Dermis microvascular lymphatic vessel endothelial cell (primary cell): ENCODE data around the gene IL22RA1. TPM values are rescaled to one million over a fixed set of nuclear protein-coding genes. Genes with fewer than 3 reads are reported as not detected.

Source experiments
- DNase-seq, 2 donors: peaks; one replicate each; pipeline versions ENCODE4 v3.0.0 to v3.0.0-alpha.2; 2010; ENCODE audit warnings: low read depth in 2 of 2
- total RNA-seq: library from RNA; depleted of rRNA; stranded (reverse); fragments of >200 nt; gene quantifications from 2 replicates; pipeline ENCODE4 v1.2.1, GENCODE V29; 2014

The IL22RA1 gene
- total RNA-seq, result not detected in 2 replicates

- DNase-seq, result no peak
These were observed at the start of gene IL22RA1 for GRCh38 chr1:24142546-24143534. IL22RA1 (minus strand) TSS chr1:24143140; CDS start chr1:24143082, 58 bp downstream.

DNA sequence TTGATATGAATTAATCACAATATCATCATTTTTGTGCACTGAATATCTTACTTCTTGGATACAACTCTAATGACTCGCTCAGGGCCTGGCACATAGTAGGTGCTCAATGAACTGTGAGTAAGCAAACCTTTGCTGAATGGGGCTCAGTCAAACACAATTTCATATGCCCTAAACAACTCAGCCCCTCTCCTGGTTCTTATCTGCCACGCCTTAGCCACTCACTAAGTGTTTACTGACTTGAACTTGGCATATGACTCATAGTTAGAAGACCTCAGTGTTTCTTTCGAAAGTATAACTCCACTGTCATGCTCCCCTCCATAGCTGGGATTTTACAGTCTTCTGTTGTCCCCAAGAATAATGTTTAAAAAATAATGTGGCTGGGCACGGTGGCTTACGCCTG, 48.9 kb upstream of the IL22RA1 start:
- DNase-seq, result peak in 1 of 2 donors; percentile 25

- no peak for DNase-seq
These were observed 48.1 kb upstream of the IL22RA1 start for GRCh38 chr1:24190983-24191461.

DNA sequence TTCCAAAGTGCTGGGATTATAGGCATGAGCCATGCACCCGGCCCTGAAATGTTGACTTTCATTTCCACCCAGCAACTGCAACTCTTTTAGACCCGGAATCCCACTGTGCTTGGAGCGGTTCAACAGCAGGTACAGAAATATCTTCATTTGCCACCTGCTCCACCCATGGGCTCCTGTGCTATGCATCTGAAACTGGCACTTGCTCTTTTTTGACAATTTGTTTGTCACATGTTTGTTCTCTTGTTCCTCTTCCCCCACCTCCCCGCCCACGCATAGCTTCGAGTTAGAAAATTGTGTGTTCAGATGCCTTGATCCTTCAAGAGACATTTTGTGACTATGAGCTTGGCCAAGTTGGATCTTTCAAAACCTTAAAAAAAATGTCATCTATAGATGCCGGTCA, 46.6 kb upstream of the IL22RA1 start:
- no peak for DNase-seq

DNA sequence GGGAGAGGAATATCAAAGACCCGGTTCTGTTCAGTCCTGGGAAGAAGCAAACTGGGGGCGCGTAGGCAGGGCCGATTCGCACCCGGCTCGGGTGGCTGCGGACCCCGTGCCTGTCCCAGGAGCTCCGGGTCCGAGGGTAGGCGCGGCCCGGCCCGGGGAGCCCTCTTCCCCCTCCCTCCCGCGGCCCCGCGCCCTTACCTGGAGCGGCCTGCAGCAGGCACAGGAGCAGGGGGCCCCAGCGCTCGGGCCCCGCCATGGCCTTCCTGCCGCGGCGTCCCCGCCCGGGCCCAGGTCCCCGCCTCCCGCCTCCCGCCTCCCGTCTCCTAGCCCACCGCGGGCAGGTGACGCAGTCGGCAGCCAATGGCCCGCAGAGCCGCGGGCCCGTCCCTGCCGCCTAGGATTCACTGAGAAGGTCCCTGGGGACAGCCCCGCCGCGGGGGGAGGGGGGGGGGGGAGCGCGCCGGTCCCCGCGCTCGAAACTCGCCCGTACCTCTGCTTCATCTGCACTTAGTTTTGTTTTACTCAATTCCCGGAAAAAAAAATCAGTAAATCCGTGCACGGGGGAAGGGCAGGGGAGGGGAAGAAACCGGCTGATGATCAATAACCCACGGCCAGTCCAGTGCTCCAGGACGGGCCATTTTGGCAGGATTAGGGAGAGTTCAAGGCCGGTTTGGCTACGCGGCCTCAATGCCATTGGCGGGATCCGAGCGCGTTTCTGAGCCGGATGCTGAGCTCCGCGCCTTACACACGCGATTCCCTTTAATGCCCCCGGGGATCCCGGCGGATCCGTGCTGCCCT, 44.3 kb upstream of the IL22RA1 start, which contains the start of gene IFNLR1:
TSS of gene IFNLR1 (minus strand) at position 297 of the 798 bp plus-strand sequence. CDS start at position 256, 41 bp downstream.
- peak in 1 of 2 donors; percentile 13 for DNase-seq

DNA sequence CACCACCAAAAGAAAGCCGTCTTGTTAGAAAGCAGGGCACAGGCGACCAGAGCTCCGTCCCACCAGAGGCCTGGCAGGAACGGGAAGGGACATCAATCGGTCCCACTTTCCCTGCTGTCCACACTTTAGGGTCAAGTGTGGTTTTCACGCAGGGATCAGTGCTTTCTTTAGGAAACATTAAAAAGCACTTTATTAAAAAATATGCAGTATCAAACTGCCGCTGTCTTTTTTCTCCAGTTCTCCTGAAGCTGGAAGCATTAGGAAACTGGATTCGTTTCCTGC, 43.7 kb upstream of the IL22RA1 start:
- DNase-seq, result no peak

DNA sequence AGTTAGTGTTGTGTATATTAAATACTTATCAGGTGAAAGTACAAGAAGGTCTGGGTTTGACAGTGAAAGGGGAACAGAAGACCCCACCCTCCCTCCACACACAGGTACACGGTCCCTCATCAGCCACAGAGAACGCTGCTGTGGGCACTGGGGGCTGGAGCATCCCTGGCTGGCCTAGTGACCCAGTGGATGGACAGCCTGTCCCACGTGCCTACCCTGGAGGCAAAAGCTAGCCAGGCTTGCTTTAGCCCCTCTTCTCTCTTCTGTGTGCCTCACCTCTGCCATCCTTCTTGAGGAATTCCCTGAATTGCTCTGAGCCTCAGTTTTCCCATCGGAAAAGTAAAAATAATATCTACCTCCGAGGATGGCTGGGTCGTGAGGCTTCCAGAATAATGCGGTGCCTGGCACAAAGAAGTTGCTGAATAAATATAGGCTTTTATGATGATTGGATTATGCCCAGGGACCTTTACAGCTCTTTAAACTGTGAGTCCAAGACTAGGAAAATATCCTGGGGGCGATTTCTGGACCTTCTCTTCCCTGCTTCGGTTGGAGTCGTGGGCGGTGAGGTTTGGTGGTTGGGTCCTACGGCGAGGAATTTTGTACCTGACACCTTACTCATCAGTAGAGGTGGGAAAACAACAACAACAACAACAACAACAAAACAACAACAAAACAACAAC, 43.2 kb upstream of the IL22RA1 start:
- no peak for DNase-seq

DNA sequence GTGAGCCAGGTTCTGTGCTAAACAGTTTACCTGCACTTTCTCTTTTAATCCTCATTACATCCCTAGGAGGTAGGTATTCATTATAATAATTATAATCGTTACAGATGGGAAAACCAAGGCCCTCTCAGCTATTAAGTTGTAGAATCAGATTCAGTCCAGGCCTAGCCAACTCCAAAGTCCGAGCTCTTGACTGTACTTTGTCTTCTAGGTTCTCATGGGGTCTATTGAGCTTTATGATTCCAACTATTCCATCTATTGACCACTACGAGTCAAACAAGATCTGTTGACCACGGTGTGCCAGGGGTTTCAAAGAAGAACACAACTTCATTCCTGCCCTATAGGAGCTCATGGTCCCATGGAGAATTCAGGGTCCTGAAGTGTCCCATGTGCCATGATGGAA, 42.1 kb upstream of the IL22RA1 start:
- DNase-seq, result no peak

- no peak for DNase-seq
These were observed 39.1 kb upstream of the IL22RA1 start for GRCh38 chr1:24182061-24182460.

DNA sequence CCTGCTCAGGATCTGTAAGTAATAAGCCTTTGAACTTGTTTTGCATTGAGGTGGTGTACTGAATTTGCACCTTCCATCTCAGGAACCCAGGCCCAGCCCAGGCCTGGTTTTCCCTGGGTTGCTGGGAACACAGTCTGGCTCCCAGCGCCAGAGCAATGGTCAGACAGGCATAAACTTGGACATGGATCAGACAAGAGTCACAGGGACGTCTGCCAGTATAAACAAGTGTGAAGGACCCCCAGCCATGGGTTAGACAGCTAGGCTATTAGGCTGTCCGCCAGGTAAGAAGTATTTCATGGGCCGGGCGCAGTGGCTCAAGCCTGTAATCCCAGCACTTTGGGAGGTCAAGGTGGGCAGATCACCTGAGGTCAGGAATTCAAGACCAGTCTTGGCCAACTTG, 38.7 kb upstream of the IL22RA1 start:
- DNase-seq, result no peak

DNA sequence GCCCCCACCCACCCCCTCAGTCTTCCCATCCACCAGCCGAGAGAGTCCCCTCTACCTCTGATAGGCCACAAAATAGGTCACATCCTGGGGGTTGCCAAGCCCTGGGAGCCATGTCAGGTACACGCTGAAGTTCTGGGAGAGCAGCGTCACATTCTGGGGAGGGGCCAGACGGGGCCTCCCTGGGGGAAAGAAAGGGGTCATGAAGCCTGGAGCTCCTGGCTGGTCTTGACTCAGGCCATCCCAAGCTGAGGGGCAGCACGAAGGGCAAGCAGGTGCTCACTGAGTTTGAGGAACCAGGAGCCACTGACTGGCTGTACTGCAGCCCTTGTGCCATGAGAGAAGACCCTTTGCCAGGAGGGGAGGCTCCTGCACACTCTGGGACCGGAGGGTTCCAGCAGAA, 37.7 kb upstream of the IL22RA1 start:
- DNase-seq, result no peak

DNA sequence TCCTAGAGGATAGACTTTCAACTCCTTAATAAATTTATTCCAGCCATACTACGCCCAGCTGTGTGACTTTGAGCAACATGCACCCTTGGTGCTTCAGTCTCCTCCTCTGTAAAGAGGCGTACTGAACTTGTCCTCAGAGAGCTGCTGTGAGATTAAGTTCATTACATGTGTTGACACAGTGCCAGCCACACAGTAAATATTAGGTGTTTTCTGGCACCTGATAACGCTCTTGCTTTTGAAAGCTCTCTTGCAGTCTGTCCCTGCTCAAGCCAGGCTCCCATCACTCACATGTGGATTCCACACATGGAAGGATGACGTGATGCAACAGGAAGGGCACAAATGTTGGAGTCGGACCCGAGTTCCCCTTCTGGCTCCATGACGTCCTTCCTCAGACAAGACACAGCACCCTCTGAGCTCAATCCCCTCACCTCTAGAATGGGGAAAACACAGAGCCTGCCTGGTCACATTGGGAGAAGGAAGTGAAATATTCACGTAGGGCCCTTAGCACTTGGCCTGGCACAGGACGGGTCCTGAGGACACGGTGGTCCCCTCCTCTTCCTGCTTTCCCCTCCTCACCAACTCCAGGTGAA, 36.4 kb upstream of the IL22RA1 start:
- DNase-seq, result no peak

GRCh38 chr1:24178407-24178806, 35.5 kb upstream of the IL22RA1 start:
- no peak for DNase-seq

- DNase-seq, result no peak
These were observed 34.2 kb upstream of the IL22RA1 start for GRCh38 chr1:24177161-24177560.

GRCh38 chr1:24175033-24175755, 32.3 kb upstream of the IL22RA1 start:
- DNase-seq, result no peak

DNA sequence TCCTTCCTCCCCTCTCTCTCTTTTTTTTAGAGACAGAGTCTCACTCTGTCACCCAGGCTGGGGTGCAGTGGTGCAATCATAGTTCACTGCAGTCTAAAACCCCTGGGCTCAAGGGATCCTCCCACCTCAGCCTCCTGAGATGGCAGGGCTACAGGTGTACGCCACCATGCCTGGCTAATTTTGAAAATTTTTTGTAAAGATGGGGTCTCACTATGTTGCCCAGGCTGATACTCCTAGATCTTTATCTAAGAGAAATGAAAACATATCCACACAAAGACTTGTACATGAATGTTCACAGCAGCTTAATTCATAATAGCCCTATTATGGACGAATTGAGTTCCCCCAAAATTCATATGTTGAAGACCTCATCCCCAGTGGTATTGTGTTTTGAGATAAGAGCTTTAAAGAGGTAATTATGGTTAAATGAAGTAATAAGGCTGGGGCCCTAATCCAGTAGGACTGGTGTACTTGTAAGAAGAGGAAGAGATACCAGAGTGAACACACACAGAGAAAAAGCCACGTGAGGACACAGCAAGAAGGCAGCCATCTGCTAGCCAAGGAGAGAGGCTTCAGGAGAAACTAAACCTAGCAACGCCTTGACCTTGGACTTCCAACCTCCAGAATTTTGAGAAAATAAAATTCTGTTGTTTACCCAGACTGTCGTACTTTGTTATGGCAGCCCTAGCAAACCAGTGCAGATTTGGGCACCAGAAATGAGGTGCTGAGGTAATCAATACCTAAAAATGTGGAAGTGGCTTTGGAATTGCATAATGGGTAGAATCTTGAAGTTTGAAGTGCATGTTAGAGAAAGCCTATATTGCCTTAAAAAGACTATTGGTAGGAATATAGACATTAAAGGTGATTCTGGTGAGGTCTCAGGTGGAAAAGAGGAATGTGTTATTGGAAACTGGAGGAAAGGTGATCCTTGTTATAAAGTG, 31.0 kb upstream of the IL22RA1 start:
- DNase-seq, result no peak

DNA sequence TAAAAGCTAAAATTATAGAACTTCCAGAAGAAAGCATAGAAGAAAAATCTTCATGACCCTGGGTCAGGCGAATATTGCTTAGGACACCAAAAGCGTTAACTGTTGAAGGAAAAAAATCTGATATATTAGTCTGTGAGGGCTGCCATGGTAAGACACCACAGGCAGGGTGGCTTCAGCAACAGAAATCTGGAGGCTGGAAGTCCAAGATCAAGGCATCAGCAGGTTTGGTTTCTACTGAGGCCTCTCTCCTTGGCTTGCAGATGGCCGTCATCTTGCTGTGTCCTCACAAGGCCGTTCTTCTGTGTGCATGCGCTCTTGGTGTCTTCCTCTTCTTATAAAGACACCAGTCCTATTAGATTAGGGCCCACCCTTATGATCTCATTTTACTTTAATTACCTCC, 29.7 kb upstream of the IL22RA1 start:
- no peak for DNase-seq

DNA sequence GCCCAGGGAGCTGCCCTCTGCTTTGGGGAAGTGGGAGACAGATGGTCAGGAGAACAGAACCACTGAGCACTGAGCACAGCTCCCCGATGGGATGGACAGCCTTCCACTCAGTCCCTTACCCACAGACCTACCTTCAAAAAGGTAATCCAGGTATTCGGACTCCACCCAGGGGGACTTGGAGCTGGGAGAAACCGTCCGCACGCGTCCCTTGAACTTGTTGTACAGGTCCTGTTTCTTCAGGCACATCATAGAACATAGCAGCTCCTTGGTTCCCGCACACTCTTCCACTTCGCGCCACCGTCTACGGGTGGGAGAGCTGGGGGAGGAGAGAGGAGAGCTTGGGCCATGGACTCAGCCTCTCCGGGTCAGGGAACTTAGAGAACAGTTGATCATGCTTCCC, 26.3 kb upstream of the IL22RA1 start:
- DNase-seq, result no peak

DNA sequence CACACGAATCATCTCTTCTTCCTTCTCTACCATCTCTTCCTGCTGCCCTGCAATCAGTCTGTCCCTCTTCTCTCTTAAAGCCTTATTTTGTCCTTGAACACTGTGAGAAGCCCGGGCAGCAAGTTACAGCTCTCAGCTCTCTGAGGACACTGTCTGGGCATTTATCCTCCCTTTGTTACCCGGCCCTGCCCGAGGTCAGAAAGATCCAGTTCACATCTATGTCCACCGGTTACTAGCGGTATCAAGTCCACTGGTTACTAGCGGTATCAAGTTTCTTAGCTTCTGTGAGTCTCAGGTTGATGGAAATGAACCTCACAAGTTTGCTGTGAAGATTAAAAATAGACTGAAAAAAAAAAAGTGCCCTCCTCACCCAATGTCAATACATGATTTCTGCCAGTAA, 25.3 kb upstream of the IL22RA1 start:
- no peak for DNase-seq

DNA sequence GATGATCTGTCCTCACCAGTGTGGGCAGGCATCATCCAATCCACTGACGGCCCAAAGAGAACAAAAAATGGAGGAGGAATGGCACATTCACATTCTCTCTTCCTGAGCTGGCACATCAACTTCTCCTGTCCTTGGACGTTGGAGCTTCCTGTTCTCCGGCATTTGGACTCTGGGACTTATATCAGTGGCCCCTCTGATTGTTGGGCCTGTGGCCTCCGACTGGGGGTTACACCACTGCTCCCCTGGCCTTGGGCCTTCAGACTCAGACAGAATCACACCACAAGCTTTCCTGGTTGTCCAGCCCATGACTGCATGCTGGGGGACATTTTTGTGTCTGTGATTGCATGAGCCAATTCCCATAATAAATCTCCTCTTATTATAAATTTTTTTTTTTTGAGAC, 24.1 kb upstream of the IL22RA1 start:
- DNase-seq, result no peak
